Measurements from ENCODE around the gene TMEM126A. TPM values are rescaled to one million over a fixed set of nuclear protein-coding genes. Genes with fewer than 3 reads are reported as not detected.
"Not testable (repeated sequence)": the region's sequence is repeated elsewhere in the genome, so short reads cannot be mapped to it uniquely, and the experiment has no call there.

Gene TMEM126A
- total and polyA plus RNA-seq, 7 donors, result 32.4 to 107 (median 51.5) TPM

DNA sequence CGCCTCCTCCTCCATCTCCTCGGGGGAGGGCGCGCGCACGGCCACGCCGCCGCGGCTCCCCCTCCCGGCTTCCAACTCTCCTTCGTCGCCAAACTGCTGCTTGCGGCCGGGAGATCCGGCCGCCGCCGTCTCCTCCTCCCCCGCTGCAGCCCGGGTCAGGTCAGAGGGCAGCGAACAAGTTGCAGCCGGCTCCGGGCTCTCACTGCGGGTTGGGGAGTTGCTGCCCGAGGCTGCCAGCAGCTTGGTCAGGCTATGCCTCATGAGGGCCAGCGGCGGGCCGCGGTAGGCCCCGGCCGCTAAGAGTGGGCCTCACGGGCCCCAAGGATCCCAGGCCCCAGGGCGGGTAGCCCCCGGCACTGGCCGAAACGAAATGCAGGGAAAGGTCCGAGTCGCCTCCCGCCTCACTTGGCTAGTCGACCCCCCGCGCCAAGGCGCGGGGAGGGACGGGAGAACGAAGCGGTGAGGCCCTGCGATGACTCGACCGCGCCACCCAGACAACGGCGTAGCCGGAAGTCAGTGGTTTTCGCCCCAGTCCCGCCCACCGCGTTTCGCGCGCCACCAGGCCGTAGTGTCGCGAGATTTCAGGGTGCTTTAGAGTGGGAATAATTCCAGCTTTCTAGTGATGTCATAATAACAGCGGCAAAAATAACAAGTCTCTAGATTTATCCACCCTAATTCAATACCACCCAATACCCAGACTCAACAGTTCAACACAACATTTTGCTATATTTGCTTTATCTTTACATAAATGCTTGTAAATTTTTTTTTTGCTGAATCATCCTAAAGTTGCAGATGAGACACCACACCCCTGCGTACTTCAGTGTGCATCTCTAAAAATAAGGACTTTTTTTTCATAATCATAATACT lies 17.1 kb downstream of the TMEM126A start, which contains the start of gene CREBZF:
TSS of gene CREBZF (minus strand) at position 515 of the 867 bp plus-strand sequence. CDS start at position 261, 254 bp downstream.
- WGBS, 3 donors, result 0% methylated on average over 51 to 67 of the region's 67 CpGs
- DNase-seq (peak; percentile 94 to 97), ATAC-seq (peak; percentile 95 to 97 (median 96))
- Histone ChIP-seq H3K4me1 (peaks cover 27% of the 10 kb centered on the region), H3K4me3 (peak within 1 kb of the TSS; percentile 94), H3K36me3 (ENCODE audit: insufficient read depth in 1 of 2, low read depth in 1 of 2) (peaks cover 0 to 22% of the 10 kb centered on the region in 2 donors), H3K27me3 (ENCODE audit: insufficient read depth in 3 of 3, low read length in 2 of 3) (no peaks in the 10 kb centered on the region), H3K27ac (peak within 1 kb of the TSS; percentile 98), H3K9me3 (no peaks in the 10 kb centered on the region)
- intact Hi-C loops (cut with DNase I), result loop anchor here (1.0 to 5.0 kb wide), 2 partner anchors 37 to 38 kb away; partner anchors contain the start of genes TMEM126B (in 2 of the 2) and DLG2 (in 1 of the 2)
- TF ChIP-seq, protein P1, sequence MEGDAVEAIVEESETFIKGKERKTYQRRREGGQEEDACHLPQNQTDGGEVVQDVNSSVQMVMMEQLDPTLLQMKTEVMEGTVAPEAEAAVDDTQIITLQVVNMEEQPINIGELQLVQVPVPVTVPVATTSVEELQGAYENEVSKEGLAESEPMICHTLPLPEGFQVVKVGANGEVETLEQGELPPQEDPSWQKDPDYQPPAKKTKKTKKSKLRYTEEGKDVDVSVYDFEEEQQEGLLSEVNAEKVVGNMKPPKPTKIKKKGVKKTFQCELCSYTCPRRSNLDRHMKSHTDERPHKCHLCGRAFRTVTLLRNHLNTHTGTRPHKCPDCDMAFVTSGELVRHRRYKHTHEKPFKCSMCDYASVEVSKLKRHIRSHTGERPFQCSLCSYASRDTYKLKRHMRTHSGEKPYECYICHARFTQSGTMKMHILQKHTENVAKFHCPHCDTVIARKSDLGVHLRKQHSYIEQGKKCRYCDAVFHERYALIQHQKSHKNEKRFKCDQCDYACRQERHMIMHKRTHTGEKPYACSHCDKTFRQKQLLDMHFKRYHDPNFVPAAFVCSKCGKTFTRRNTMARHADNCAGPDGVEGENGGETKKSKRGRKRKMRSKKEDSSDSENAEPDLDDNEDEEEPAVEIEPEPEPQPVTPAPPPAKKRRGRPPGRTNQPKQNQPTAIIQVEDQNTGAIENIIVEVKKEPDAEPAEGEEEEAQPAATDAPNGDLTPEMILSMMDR (IDR thresholded peaks at IDR 0.05), result no peak

DNA sequence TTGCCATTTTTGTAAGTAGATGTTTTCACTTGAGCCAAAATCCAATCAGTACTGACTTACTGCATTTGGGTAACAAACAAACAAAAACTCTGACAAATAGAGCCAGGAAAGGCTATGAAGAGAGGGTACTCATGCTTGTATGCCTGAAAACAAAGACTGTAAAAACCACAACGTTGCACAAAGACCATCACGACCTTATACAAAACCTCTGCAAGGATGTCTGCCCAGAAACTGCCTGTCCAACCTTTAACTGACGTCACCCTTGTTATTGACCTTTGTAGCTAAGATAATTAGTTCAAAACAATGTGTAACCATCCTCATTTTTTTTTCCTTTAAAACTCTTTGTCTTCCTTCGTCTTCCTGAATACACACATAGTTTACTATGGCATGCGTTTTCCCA lies 18.0 kb downstream of the TMEM126A start:
- TF ChIP-seq, protein P1 (IDR thresholded peaks at IDR 0.05), result no peak
- H3K4me3 ChIP-seq, result peak overlapping the region; percentile 94

DNA sequence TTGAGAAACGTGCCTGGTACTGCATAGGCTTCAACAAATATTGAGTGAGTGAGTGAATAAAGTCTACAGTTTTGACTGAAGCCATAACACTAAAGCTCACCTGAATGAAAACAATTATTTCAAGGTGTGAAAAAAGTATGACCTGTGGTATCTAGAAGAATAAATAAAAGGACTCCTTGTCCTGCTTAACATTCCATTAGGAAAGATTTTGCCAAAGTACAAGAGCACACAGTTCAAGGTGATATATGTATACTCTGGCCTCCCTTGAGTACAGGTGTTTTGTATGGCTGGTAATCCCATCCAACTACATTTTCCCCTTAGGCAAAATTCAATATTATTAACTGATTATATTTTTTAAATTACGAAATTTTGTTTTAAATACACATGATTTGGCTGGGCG lies 18.9 kb downstream of the TMEM126A start:
- WGBS, 3 donors, result 90 to 95% (median 93%) methylated on average over 3 of the region's 3 CpGs
- H3K27me3 ChIP-seq (ENCODE audit: insufficient read depth in 3 of 3, low read length in 2 of 3), result no peaks in the 10 kb centered on the region
- DNase-seq (no peak), ATAC-seq (no peak)
- H3K4me1 ChIP-seq, result peaks cover 9% of the 10 kb centered on the region
- no peak overlapping the region for H3K27ac ChIP-seq
- no peaks in the 10 kb centered on the region for H3K9me3 ChIP-seq
- H3K36me3 ChIP-seq (ENCODE audit: insufficient read depth in 1 of 2, low read depth in 1 of 2), result peaks cover 0 to 6% of the 10 kb centered on the region in 2 donors
- H3K4me3 ChIP-seq, result no peak overlapping the region
- TF ChIP-seq, protein P1 (IDR thresholded peaks at IDR 0.05), result no peak
- intact Hi-C loops (cut with DNase I), result no loop called here

More for the DNA sequence above, 18.0 kb downstream of the TMEM126A start:
- 75 to 78% (median 78%) methylated on average over 5 of the region's 5 CpGs for WGBS, 3 donors
- no peaks in the 10 kb centered on the region for H3K27me3 ChIP-seq (ENCODE audit: insufficient read depth in 3 of 3, low read length in 2 of 3)
- peak overlapping the region; percentile 98 for H3K27ac ChIP-seq
- H3K36me3 ChIP-seq (ENCODE audit: insufficient read depth in 1 of 2, low read depth in 1 of 2), result peaks cover 0 to 13% of the 10 kb centered on the region in 2 donors
- no peak for DNase-seq
- no peak for ATAC-seq
- intact Hi-C loops (cut with DNase I), result no loop called here
- H3K9me3 ChIP-seq, result no peaks in the 10 kb centered on the region
- peaks cover 18% of the 10 kb centered on the region for H3K4me1 ChIP-seq

DNA sequence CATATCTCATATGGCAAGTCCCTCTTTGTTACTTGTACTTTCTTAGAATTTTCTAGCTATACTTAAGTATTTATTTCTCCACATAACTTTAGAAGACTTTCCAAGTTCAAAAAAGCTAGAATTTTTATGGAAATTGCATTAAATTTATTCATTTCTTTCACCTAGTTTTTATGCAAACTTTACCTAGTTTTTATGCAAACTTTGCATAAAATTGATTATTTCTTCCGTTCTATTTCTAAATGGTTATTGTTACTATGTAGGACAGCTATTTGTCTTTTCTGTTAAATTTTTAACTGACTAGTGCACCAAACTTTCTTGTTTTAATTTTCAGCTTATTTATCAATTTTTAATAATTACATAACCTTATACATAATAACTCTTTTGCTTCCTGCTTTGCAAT lies 20.4 kb downstream of the TMEM126A start:
- DNase-seq (no peak), ATAC-seq (no peak)
- H3K9me3 ChIP-seq, result no peaks in the 10 kb centered on the region
- no peak overlapping the region for H3K4me3 ChIP-seq
- WGBS, 3 donors, result 89 to 94% (median 91%) methylated on average over 1 of the region's 1 CpG
- no peaks in the 10 kb centered on the region for H3K27me3 ChIP-seq (ENCODE audit: insufficient read depth in 3 of 3, low read length in 2 of 3)
- TF ChIP-seq, protein P1 (IDR thresholded peaks at IDR 0.05), result no peak
- H3K36me3 ChIP-seq (ENCODE audit: insufficient read depth in 1 of 2, low read depth in 1 of 2), result no peaks in the 10 kb centered on the region
- H3K27ac ChIP-seq, result no peak overlapping the region
- no peaks in the 10 kb centered on the region for H3K4me1 ChIP-seq
- intact Hi-C loops (cut with DNase I), result no loop called here

DNA sequence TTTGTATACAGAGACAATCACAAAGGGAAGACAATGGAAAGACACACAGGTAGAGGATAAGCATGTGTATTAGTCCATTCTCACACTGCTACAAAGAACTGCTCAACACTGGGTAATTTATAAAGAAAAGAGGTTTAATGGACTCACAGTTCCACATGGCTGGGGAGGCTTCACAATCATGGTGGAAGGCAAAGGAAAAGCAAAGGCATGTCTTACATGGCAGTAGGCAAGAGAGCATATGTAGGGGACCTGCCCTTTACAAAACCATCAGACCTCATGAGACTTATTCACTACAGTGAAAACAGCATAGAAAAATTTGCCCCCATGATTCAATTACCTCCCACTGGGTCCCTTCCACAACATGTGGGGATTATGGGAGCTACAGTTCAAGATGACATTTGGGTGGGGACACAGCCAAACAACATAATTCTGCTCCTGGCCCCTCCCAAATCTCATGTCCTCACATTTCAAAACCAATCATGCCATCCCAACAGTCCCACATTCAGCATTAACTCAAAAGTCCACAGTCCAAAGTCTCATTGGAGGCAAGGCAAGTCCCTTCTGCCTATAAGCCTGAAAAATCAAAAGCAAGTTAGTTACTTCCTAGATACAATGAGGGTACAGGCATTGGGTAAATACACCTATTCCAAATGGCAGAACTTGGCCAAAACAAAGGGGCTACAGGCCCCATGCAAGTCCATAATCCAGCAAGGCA lies 23.3 kb downstream of the TMEM126A start:
- H3K36me3 ChIP-seq (ENCODE audit: insufficient read depth in 1 of 2, low read depth in 1 of 2); H3K27me3 ChIP-seq (ENCODE audit: insufficient read depth in 3 of 3, low read length in 2 of 3); H3K4me3 ChIP-seq; H3K9me3 ChIP-seq; H3K27ac ChIP-seq; DNase-seq; intact Hi-C loops (cut with DNase I); ATAC-seq; H3K4me1 ChIP-seq: not testable (repeated sequence)

Measured in psoas muscle (tissue), 8 donors.